Activated CD4-positive, CD25-positive, alpha-beta regulatory T cell treated with anti-CD3 and anti-CD28 coated beads, Interleukin-2, amount 50 U/mL, for 16 hours (primary cell): ENCODE measurements around the gene UGT1A6.

Experiments
- DNase-seq: peaks from one replicate; pipeline ENCODE4 v3.0.0-alpha.2; 2020; ENCODE audit warnings: low read depth, low spot score

UGT1A6 gene

DNA sequence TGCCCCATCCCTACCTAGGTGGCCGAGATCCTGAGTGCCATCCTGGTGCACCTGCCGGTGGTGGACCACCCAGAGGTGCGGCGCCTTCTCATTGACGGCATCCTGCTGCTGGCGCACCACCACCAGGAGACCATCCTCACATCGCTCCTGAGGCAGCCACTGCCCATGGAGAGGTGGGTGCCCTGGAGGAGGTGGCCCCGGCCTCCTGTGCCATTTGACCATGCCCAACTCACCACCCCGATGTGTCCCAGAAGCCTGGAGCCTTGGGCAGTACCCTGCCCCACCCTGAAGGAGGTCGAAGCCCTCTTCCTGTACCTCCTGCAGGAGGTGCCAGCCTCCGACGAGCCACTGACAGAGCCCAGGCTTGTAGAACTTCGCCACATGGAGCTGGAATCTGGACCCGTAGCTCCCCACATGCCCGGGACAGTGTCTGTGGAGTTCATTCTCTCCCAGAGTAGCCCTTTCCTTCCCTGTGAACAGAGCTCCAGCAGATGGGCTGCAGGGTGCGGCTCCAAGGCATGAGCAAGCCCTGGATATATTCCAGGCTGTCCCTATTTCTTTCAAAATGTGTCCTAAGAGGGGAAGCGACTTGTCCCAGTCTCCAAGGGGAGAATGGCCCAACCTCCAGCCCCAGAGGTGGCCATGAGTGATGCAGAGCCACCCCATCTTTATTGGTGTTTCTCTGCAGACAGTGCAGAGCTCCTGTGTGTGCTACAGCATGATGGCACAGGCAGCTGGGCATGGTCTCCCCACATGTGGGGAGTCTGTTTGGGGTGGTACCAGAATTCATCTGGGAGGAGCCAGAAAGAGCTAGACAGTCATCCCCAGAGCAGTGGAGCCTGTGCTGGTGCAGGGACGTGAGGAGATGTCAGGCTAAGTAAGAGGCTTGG, 127.4 kb downstream of the UGT1A6 start:
- DNase-seq: no peak

DNA sequence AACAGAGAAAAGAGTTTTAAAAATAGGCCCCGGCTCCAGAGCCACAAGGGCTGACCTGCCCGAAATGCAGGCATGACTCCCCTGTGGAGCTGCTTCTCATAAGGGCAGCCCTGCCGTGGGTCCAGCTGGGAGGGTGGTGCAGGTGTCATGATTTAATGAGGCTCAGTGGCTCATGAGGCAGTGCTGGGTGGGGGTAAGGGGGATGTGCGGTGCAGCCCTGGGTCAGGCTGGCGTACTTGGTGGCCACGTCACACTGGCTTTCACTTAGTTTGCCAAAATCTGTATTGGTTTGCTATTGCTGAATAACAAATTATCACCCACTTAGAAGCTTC, 128.1 kb downstream of the UGT1A6 start:
- no peak for DNase-seq

DNA sequence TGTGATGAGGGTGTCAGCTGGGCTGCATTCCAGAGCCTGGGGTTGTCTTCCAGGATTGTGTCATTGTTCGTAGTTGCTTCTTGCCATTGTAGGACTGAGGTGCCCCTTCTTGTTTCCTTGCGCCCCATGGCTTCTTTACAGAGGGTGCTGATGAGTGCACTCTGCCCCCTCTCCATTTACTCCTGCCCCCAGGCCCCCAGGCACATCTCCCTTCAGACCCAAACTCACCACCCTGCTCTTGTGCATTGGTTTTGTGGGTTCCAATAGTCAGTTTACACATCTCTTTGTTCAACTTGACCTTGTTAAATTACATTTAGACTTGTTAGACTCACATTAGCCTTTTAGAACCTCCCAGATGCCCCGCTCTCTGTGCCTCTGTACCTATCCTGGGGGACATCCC, 128.5 kb downstream of the UGT1A6 start:
- no peak for DNase-seq

DNA sequence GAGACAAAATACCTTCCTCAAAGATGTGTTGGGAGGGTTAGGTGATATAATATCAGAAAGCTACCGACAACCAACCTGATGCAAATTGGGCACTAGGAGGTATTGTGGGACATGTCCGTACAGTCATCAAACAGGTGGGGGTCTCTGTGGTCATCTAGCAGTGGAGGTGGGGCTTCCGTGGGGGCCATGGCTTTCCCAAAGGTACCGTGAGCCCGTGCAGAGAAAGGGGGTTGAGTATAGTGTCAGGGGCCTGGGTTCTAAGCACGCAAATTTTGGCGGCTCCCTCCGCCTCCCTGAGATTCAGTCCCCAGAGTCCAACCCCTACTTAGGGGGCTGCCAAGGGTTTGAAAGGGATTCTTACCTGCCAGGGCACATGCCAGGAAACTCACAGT, 129.0 kb downstream of the UGT1A6 start:
- no peak for DNase-seq

DNA sequence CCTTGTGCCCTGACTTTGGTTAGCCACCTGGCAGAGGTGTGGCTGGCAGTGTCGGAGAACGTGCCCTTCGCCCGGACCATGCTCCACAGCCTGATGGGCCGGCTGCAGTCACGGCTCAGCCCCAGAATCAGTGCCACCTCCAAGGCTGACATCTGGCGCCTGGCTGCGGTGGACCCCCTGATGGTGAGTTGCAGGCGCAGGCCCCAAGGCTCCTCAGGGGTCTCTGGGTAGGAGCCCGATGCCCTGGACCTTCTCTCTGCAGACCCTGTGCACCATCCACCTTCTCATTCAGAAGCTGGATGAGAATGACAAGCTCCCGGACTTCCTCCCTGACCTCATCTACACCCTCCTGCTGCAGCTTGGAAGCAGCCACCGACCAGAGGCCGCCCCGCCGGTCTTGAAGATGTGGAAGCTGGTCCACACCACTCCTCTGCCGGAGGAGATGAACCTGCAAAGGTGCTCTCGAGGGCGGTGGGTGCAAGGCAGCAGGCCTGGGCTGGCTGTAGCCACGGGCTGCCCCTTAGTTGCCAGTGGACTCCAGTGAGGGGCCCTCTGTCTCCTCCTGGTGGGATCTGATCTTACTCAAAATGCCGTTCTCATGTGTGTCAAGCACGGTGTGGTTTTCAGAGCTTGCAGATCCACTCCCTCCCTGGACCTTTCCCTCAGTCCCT, 129.5 kb downstream of the UGT1A6 start:
- DNase-seq: no peak
